Measurements from ENCODE around the gene RASEF.
A peak's percentile ranks its signal among the peaks of the same experiment; 100 is the strongest.

Gene RASEF

DNA sequence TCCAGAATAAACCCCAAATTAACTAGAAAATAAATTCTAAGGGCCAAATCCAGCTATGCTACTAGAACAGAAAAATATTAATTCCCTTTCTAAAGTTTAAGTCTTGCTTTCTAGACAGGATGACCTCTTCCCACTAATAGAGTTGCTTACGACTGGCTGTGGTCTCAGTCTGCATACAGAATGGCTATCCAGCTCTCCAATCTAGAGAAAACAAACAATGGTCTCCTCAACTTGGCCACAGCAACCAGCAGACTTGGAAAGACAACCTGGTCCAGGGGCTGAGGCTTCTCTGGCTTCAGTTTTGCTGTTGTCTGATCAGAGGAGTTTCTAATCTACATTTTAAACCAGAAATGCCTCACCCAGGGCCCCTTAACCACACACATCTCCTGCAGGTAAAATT lies 28.9 kb downstream of the RASEF start:
- CTCF ChIA-PET: no interaction called here
- POLR2A ChIA-PET: no interaction called here
- TF ChIP-seq CTCF (IDR thresholded peaks at IDR 0.05; ENCODE audit: insufficient read depth, low read length, missing control alignments): no peak
- no peak for DNase-seq (ENCODE audit: low read depth, low spot score)
- H3K4me3 ChIP-seq (ENCODE audit: low read depth, low read length): no peak overlapping the region

- TF ChIP-seq CTCF (IDR thresholded peaks at IDR 0.05; ENCODE audit: insufficient read depth, low read length, missing control alignments): no peak
- H3K4me3 ChIP-seq (ENCODE audit: low read depth, low read length): no peak overlapping the region
- ChIA-PET POLR2A (no interaction called here), CTCF (interaction anchor here (1.2 kb wide), 1 partner anchor 30 kb away, joined by 3 read pairs; no protein-coding TSS in a partner anchor)
- DNase-seq (ENCODE audit: low read depth, low spot score): no peak
These were observed 30.8 kb downstream of the RASEF start for GRCh38 chr9:83032065-83032625.

- no peak for TF ChIP-seq CTCF (IDR thresholded peaks at IDR 0.05; ENCODE audit: insufficient read depth, low read length, missing control alignments)
- no peak for DNase-seq (ENCODE audit: low read depth, low spot score)
- H3K4me3 ChIP-seq (ENCODE audit: low read depth, low read length): no peak overlapping the region
- POLR2A ChIA-PET: no interaction called here
- CTCF ChIA-PET: no interaction called here
These were observed 32.4 kb downstream of the RASEF start for GRCh38 chr9:83030391-83031107.

DNA sequence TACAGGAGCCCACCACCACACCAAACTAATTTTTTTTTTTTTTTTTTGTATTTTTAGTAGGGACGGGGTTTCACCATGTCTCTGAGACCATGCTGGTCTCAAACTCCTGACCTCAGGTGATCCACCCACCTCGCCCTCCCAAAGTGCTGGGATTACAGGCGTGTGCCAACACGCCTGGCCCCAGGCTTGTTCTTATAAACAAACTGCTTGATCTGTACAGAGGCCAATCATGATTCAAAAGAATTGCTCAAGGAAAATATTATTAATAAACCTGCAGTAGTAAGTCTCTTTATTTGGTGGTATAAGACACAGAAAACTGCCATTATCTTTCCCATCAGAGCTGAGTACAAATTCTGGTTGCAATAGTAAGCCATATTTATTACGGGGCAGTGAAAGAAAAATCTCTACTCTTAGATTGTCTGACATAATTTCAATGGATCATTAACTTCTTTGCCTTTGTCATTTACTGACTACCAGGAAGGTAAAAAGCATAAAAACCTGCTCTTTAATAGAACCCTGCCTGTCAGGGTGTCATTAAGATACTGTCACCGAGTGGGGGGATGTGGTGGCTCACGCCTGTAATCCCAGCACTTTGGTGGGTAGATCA lies 33.3 kb downstream of the RASEF start:
- CTCF ChIA-PET: interaction anchor here (1.0 kb wide), 1 partner anchor 17 kb away, joined by 3 read pairs; no protein-coding TSS in a partner anchor

GRCh38 chr9:83027153-83027891 lies 35.6 kb downstream of the RASEF start:
- no peak for TF ChIP-seq CTCF (IDR thresholded peaks at IDR 0.05; ENCODE audit: insufficient read depth, low read length, missing control alignments)

More for the DNA sequence above, 33.3 kb downstream of the RASEF start:
- TF ChIP-seq CTCF (IDR thresholded peaks at IDR 0.05; ENCODE audit: insufficient read depth, low read length, missing control alignments): no peak
- POLR2A ChIA-PET: no interaction called here
- DNase-seq (ENCODE audit: low read depth, low spot score): no peak
- no peak overlapping the region for H3K4me3 ChIP-seq (ENCODE audit: low read depth, low read length)

More at GRCh38 chr9:83027153-83027891, 35.6 kb downstream of the RASEF start:
- DNase-seq (ENCODE audit: low read depth, low spot score): peak; percentile 60
- POLR2A ChIA-PET: interaction anchor here (0.6 to 0.9 kb wide), 3 partner anchors 16 to 39 kb away, joined by 3 read pairs; no protein-coding TSS in a partner anchor
- CTCF ChIA-PET: interaction anchor here (0.8 to 1.3 kb wide), 2 partner anchors 13 to 15 kb away, joined by 3 read pairs; no protein-coding TSS in a partner anchor
- no peak overlapping the region for H3K4me3 ChIP-seq (ENCODE audit: low read depth, low read length)
